Peyer's patch (tissue), 4 donors: Measurements from ENCODE around the gene DENND11.

Experiments used
- POLR2A ChIP-seq, 2 donors: fragments of 450-650 bp; IDR thresholded peaks; one replicate each; pipeline ENCODE4 v1.5.1; 2017; ENCODE audit warnings: antibody characterized with exemption in 2 of 2, mild to moderate bottlenecking in 2 of 2, moderate library complexity in 2 of 2
- TF ChIP-seq, protein P1 (sequence below), 6 experiments: fragments of 450-650 bp in 4 of 6; fragments of 200-600 bp in 2 of 6; sonication (generic) in 1 of 6; IDR thresholded peaks; one replicate each; pipeline ENCODE4 v1.5.1; 2017 to 2019; ENCODE audit warnings: antibody characterized with exemption in 6 of 6, mild to moderate bottlenecking in 3 of 6, moderate library complexity in 1 of 6

DNA sequence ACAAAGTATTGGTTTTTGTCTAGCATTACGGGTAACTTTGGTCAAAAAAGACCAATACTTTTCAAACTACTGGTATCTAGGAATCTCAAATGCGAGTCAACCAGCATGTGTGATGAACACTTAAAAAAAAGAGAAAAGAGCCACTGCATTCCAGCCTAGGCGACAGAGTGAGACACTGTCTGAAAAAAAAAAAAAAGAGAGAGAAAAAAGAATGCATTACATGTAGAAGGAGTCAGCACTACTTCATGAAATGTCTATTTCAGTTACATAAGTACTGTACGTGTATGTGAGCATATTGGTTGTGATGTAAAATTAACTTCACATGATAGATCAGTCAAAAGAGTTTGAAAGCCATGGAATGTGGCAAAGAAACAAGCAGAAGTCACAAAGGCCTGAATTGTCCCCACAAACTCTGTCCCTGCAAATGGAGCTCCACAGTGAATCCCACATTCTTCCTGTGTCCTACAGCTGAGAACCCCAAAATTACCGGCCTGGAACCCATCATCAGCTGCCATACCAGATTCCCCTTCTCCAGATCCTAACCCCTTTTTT is 1.6 kb downstream of the DENND11 start:
- TF ChIP-seq, protein P1, sequence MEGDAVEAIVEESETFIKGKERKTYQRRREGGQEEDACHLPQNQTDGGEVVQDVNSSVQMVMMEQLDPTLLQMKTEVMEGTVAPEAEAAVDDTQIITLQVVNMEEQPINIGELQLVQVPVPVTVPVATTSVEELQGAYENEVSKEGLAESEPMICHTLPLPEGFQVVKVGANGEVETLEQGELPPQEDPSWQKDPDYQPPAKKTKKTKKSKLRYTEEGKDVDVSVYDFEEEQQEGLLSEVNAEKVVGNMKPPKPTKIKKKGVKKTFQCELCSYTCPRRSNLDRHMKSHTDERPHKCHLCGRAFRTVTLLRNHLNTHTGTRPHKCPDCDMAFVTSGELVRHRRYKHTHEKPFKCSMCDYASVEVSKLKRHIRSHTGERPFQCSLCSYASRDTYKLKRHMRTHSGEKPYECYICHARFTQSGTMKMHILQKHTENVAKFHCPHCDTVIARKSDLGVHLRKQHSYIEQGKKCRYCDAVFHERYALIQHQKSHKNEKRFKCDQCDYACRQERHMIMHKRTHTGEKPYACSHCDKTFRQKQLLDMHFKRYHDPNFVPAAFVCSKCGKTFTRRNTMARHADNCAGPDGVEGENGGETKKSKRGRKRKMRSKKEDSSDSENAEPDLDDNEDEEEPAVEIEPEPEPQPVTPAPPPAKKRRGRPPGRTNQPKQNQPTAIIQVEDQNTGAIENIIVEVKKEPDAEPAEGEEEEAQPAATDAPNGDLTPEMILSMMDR (IDR thresholded peaks at IDR 0.05), result no peak
- no peak for TF ChIP-seq POLR2A (IDR thresholded peaks at IDR 0.05)
